DOHH2 (cell line): ENCODE measurements around the gene DAPL1.
"Not testable (repeated sequence)": the region's sequence is repeated elsewhere in the genome, so short reads cannot be mapped to it uniquely, and the experiment has no call there.

Source experiments
- H3F3A ChIP-seq: fragments of 200-600 bp; sonication (generic), shearing (Covaris generic); 2 replicates; pipeline ENCODE4 v1.6.0; 2016; ENCODE audit warnings: antibody characterized with exemption, mild to moderate bottlenecking; ENCODE audit not compliant: control insufficient read depth, insufficient read depth
- H3K27ac ChIP-seq: fragments of 200-600 bp; sonication (generic); 2 replicates; pipeline ENCODE4 v1.5.1; 2014; ENCODE audit warnings: low read depth, mild to moderate bottlenecking, low read length, moderate library complexity
- H3K27me3 ChIP-seq: fragments of 200-600 bp; sonication (generic); 2 replicates; pipeline ENCODE4 v1.6.1; 2014; ENCODE audit warnings: mild to moderate bottlenecking, low read length, mixed read lengths; ENCODE audit not compliant: control insufficient read depth
- H3K36me3 ChIP-seq: fragments of 200-600 bp; sonication (generic); 2 replicates; pipeline ENCODE4 v1.6.1; 2014; ENCODE audit warnings: mild to moderate bottlenecking, low read length, moderate library complexity, mixed read lengths; ENCODE audit not compliant: control insufficient read depth
- H3K4me1 ChIP-seq: fragments of 200-600 bp; sonication (generic); 2 replicates; pipeline ENCODE4 v1.6.1; 2014; ENCODE audit warnings: mild to moderate bottlenecking, low read length, mixed read lengths; ENCODE audit not compliant: control insufficient read depth
- H3K4me2 ChIP-seq: fragments of 200-600 bp; sonication (generic); 2 replicates; pipeline ENCODE4 v1.6.0; 2014; ENCODE audit warnings: mild to moderate bottlenecking, low read length, moderate library complexity
- H3K4me3 ChIP-seq: fragments of 200-600 bp; sonication (generic); 2 replicates; pipeline ENCODE4 v1.5.1; 2014; ENCODE audit warnings: mild to moderate bottlenecking, low read length, mixed read lengths
- H3K79me2 ChIP-seq: fragments of 200-600 bp; sonication (generic); 2 replicates; pipeline ENCODE4 v1.6.1; 2014; ENCODE audit warnings: mild to moderate bottlenecking, low read length, mixed read lengths; ENCODE audit not compliant: control insufficient read depth
- H3K9me2 ChIP-seq: fragments of 200-600 bp; sonication (generic); replicated peaks from 2 replicates; pipeline ENCODE4 v1.6.1; 2014; ENCODE audit warnings: mild to moderate bottlenecking, low read length, mixed read lengths; ENCODE audit not compliant: control insufficient read depth
- H3K9me3 ChIP-seq: fragments of 200-600 bp; sonication (generic); 2 replicates; pipeline ENCODE4 v1.6.1; 2014; ENCODE audit warnings: antibody characterized with exemption, low read length, mixed read lengths; ENCODE audit not compliant: control insufficient read depth, insufficient read depth
- H4K20me1 ChIP-seq: fragments of 200-600 bp; sonication (generic); 2 replicates; pipeline ENCODE4 v1.6.0; 2014; ENCODE audit warnings: low read depth, mild to moderate bottlenecking, antibody characterized with exemption, low read length, moderate library complexity; ENCODE audit not compliant: control insufficient read depth, insufficient read depth
- EZH2phosphoT487 ChIP-seq: fragments of 200-600 bp; sonication (generic); IDR thresholded peaks from 2 replicates; pipeline ENCODE4 v1.6.1; 2017; ENCODE audit warnings: borderline replicate concordance, mild to moderate bottlenecking, antibody characterized with exemption, low read length, moderate library complexity, mixed read lengths
- TF ChIP-seq, protein P1 (sequence below): fragments of 200-600 bp; sonication (generic); IDR thresholded peaks from one replicate; pipeline ENCODE4 v1.5.1; 2014; ENCODE audit warnings: antibody characterized with exemption, mild to moderate bottlenecking, low read depth, low read length; ENCODE audit not compliant: poor library complexity, severe bottlenecking

DAPL1 gene

DNA sequence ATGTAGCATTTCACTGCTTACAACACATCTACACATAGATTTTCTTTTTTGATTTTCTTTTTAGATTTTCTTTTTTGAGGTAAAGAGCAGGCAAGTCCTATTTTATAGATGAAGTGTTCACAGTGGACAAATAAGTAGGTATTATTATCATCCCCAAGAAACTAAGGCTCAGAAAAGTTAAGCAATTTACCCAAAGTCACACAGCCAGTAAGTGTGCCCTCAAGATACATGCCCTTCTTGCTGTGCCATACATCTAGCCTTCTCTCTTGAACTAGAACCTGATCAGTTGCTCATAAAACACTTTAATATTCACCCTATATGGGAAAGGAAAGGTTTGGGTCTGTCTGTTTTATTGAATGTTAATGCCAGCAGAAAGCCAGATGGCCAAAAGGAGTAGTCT is 50.3 kb downstream of the DAPL1 start:
- H3F3A ChIP-seq, result no peaks in the 10 kb centered on the region
- H3K36me3 ChIP-seq, result no peaks in the 10 kb centered on the region

DNA sequence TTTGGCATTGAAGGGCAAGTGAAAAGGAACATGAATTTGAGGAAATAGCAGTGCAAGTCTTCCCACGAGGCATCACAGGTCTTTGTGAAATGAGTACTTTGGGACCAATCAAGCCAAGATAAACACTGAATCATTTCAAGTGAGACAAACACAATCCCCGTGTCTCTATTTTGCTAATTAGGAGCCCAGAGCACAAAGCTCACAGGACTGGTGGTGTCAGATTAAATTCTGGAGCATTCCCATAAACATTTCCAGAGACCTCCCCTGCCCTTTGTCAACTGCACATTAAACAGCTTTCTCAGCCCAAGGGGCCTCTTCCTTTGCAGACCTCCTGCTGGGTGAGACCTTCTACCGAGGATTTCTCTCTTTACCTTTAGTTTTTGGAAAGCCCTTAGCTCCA is 50.7 kb downstream of the DAPL1 start:
- H3F3A ChIP-seq, result no peaks in the 10 kb centered on the region
- H3K4me3 ChIP-seq, result no peak overlapping the region
- no peaks in the 10 kb centered on the region for H4K20me1 ChIP-seq
- H3K27ac ChIP-seq, result no peak overlapping the region
- H3K27me3 ChIP-seq, result no peaks in the 10 kb centered on the region
- H3K9me3 ChIP-seq, result no peaks in the 10 kb centered on the region
- TF ChIP-seq, protein P1, sequence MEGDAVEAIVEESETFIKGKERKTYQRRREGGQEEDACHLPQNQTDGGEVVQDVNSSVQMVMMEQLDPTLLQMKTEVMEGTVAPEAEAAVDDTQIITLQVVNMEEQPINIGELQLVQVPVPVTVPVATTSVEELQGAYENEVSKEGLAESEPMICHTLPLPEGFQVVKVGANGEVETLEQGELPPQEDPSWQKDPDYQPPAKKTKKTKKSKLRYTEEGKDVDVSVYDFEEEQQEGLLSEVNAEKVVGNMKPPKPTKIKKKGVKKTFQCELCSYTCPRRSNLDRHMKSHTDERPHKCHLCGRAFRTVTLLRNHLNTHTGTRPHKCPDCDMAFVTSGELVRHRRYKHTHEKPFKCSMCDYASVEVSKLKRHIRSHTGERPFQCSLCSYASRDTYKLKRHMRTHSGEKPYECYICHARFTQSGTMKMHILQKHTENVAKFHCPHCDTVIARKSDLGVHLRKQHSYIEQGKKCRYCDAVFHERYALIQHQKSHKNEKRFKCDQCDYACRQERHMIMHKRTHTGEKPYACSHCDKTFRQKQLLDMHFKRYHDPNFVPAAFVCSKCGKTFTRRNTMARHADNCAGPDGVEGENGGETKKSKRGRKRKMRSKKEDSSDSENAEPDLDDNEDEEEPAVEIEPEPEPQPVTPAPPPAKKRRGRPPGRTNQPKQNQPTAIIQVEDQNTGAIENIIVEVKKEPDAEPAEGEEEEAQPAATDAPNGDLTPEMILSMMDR, result no peak
- no peak for TF ChIP-seq EZH2phosphoT487
- no peaks in the 10 kb centered on the region for H3K36me3 ChIP-seq
- H3K79me2 ChIP-seq, result no peaks in the 10 kb centered on the region
- H3K4me2 ChIP-seq, result no peak overlapping the region
- H3K4me1 ChIP-seq, result no peaks in the 10 kb centered on the region
- no peaks in the 10 kb centered on the region for H3K9me2 ChIP-seq

More for the DNA sequence above, 50.3 kb downstream of the DAPL1 start:
- no peak overlapping the region for H3K27ac ChIP-seq
- no peaks in the 10 kb centered on the region for H4K20me1 ChIP-seq
- TF ChIP-seq EZH2phosphoT487, result no peak
- TF ChIP-seq, protein P1, result no peak
- no peaks in the 10 kb centered on the region for H3K79me2 ChIP-seq
- no peaks in the 10 kb centered on the region for H3K9me3 ChIP-seq
- no peak overlapping the region for H3K4me3 ChIP-seq
- H3K4me2 ChIP-seq, result no peak overlapping the region
- H3K27me3 ChIP-seq, result no peaks in the 10 kb centered on the region
- H3K9me2 ChIP-seq, result no peaks in the 10 kb centered on the region
- no peaks in the 10 kb centered on the region for H3K4me1 ChIP-seq

DNA sequence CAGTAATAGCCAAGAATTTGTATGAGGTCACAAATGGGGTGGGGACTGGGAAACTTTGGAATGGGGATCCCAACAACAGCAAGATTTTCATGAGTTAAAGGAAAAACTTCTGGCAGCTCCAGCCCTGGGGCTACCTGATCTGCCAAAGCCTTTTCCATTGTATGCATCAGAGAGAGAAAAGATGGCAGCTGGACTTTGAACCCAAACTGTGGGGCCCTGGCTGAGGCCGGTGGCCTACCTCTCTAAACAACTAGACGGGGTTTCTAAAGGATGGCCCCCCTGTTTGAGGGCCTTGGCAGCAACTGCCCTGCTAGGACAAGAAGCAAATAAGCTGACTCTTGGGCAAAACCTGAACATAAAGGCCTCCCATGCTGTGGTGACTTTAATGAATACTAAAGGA is 52.4 kb downstream of the DAPL1 start:
- H3K4me2 ChIP-seq, H3K27ac ChIP-seq: not testable (repeated sequence)

DNA sequence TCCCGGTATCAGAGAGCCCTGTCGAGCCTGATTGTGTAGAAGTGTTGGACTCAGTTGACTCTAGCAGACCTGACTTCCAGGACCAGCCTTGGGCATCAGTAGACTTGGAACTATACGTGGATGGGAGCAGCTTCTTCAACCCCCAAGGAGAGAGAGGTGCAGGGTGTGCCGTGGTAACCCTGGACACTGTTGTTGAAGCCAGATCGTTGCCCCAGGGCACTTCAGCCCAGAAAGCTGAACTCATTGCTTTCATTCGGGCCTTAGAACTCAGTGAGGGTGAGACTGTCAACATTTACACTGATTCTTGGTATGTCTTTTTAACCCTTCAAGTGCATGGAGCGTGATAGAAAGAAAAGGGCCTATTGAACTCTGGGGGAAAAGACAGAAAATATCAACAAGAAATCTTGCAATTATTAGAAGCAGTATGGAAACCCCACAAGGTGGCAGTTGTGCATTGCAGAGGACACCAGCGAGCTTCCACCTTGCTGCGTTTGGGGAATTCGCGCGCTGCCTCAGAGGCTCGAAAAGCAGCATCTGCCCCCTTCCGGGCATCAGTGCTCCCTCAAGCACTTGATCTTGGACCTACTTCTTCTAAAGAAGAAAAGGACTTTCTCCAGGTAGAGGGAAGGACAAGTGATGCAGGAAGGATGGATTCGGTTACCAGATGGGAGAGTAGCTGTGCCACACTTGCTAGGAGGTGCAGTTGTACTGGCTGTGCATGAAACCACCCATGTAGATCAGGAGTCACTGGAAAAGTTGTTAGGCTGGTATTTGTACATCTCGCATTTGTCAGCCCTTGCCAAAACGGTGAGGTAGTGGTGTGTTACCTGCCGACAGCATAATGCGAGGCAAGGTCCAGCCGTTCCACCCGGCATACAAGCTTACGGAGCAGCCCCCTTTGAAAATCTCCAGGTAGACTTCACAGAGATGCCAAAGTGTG is 53.2 kb downstream of the DAPL1 start:
- not testable (repeated sequence) for H3K4me3 ChIP-seq, H3F3A ChIP-seq, H3K4me1 ChIP-seq, H3K27me3 ChIP-seq, H3K4me2 ChIP-seq, H3K27ac ChIP-seq, H3K79me2 ChIP-seq, H3K9me3 ChIP-seq, H3K36me3 ChIP-seq, H3K9me2 ChIP-seq, H4K20me1 ChIP-seq

More for the DNA sequence above, 52.4 kb downstream of the DAPL1 start:
- H3K9me3 ChIP-seq, H3K36me3 ChIP-seq, H3F3A ChIP-seq, H4K20me1 ChIP-seq, H3K79me2 ChIP-seq, H3K4me3 ChIP-seq, H3K4me1 ChIP-seq, H3K27me3 ChIP-seq, H3K9me2 ChIP-seq: not testable (repeated sequence)

DNA sequence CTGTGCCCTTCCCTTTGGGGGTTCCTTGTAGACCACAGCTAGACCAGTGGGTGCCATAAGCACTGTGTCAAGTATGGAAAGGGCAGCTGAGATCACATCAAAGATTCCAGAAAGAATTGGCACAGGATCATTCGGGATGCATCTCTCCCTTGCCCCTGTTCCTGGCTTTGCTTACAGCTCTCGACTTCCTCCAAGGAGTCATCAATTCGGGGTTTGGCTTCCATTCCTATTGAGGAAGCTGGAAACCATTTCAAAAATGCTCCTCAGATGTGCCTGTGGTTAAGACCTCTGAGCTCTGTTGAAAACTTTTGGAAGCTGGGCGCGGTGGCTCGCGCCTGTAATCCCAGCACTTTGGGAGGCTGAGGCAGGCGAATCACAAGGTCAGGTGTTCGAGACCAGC is 65.1 kb downstream of the DAPL1 start:
- H4K20me1 ChIP-seq, H3K9me3 ChIP-seq, H3K4me1 ChIP-seq, H3F3A ChIP-seq, H3K79me2 ChIP-seq, H3K27ac ChIP-seq, H3K4me2 ChIP-seq, H3K36me3 ChIP-seq, H3K9me2 ChIP-seq, H3K4me3 ChIP-seq, H3K27me3 ChIP-seq: not testable (repeated sequence)

DNA sequence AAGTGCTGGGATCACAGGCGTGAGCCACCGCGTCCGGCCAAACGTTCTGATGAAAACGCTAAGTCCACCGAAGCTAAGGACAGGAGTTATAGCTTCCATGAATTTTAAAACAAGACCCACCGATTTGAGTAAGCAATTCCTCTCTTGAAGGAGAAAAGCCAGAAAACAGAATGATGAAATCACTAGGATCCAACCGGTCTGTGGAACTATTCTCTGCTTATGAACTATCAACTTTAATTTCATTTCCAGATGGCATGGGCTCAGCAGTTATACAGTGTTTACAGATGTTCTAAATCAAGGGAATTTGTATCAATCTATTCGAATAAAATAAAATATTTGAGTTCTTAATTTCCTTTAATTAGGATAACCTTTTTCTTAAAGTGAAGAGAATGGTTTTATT is 66.5 kb downstream of the DAPL1 start:
- not testable (repeated sequence) for H3K4me1 ChIP-seq, H3K4me3 ChIP-seq, H4K20me1 ChIP-seq, H3K9me3 ChIP-seq, H3K36me3 ChIP-seq, H3K9me2 ChIP-seq, H3F3A ChIP-seq, H3K27ac ChIP-seq, H3K4me2 ChIP-seq, H3K27me3 ChIP-seq, H3K79me2 ChIP-seq
